Measurements from ENCODE around the gene RIMBP2. TPM values are rescaled to one million over a fixed set of nuclear protein-coding genes. Genes with fewer than 3 reads are reported as not detected.

Gene RIMBP2
- total and polyA plus RNA-seq, 11 donors = 2.1 TPM; not detected in 10

GRCh38 chr12:130686511-130686991, 29.5 kb downstream of the RIMBP2 start:
- ATAC-seq (no peak), DNase-seq (no peak)
- intact Hi-C loops (cut with DNase I) = no loop called here
- no peaks in the 10 kb centered on the region for H3K36me3 ChIP-seq
- no peaks in the 10 kb centered on the region for H3K9me3 ChIP-seq
- no peak for TF ChIP-seq POLR2A (IDR thresholded peaks at IDR 0.05)
- TF ChIP-seq CTCF (IDR thresholded peaks at IDR 0.05) = no peak
- H3K4me1 ChIP-seq = no peaks in the 10 kb centered on the region
- no peak overlapping the region for H3K27ac ChIP-seq
- H3K4me3 ChIP-seq = no peak overlapping the region
- peaks cover 0 to 43% (median 13%) of the 10 kb centered on the region in 9 donors for H3K27me3 ChIP-seq
- 49 to 63% (median 54%) methylated on average over 31 to 32 of the region's 32 CpGs for WGBS, 4 donors

GRCh38 chr12:130685850-130686249, 30.2 kb downstream of the RIMBP2 start:
- WGBS, 4 donors = 74 to 78% (median 76%) methylated on average over 15 of the region's 15 CpGs
- H3K27me3 ChIP-seq = peaks cover 0 to 43% (median 13%) of the 10 kb centered on the region in 9 donors
- intact Hi-C loops (cut with DNase I) = no loop called here
- ATAC-seq (no peak), DNase-seq (no peak)
- H3K4me3 ChIP-seq = no peak overlapping the region
- no peaks in the 10 kb centered on the region for H3K4me1 ChIP-seq
- TF ChIP-seq CTCF (IDR thresholded peaks at IDR 0.05) (no peak), POLR2A (IDR thresholded peaks at IDR 0.05) (no peak)
- no peak overlapping the region for H3K27ac ChIP-seq
- no peaks in the 10 kb centered on the region for H3K36me3 ChIP-seq
- H3K9me3 ChIP-seq = no peaks in the 10 kb centered on the region

GRCh38 chr12:130685250-130685787, 30.8 kb downstream of the RIMBP2 start:
- Histone ChIP-seq H3K4me1 (no peaks in the 10 kb centered on the region), H3K27me3 (peaks cover 0 to 43% (median 13%) of the 10 kb centered on the region in 9 donors), H3K36me3 (no peaks in the 10 kb centered on the region), H3K9me3 (no peaks in the 10 kb centered on the region), H3K27ac (no peak overlapping the region), H3K4me3 (no peak overlapping the region)
- TF ChIP-seq POLR2A (IDR thresholded peaks at IDR 0.05) (no peak), CTCF (IDR thresholded peaks at IDR 0.05) (no peak)
- intact Hi-C loops (cut with DNase I) = no loop called here
- WGBS, 4 donors = 62 to 71% (median 66%) methylated on average over 14 of the region's 14 CpGs
- DNase-seq (no peak), ATAC-seq (no peak)

- DNase-seq (no peak), ATAC-seq (no peak)
- Histone ChIP-seq H3K4me1 (no peaks in the 10 kb centered on the region), H3K27ac (no peak overlapping the region), H3K36me3 (no peaks in the 10 kb centered on the region), H3K9me3 (no peaks in the 10 kb centered on the region), H3K4me3 (no peak overlapping the region), H3K27me3 (peaks cover 0 to 43% (median 10%) of the 10 kb centered on the region in 9 donors)
- WGBS, 4 donors = 42 to 53% (median 46%) methylated on average over 3 of the region's 3 CpGs
- TF ChIP-seq CTCF (IDR thresholded peaks at IDR 0.05) (no peak), POLR2A (IDR thresholded peaks at IDR 0.05) (no peak)
- intact Hi-C loops (cut with DNase I) = no loop called here
Measured at GRCh38 chr12:130683811-130684210, 32.3 kb downstream of the RIMBP2 start.
